Myometrial cell (primary cell): ENCODE measurements around the gene ANKLE1. TPM values are rescaled to one million over a fixed set of nuclear protein-coding genes. Genes with fewer than 3 reads are reported as not detected.

Source experiments
- total RNA-seq: library from RNA; depleted of rRNA; stranded (reverse); fragments of >200 nt; gene quantifications from 2 replicates; pipeline ENCODE4 v1.2.3, GENCODE V29; 2015

The ANKLE1 gene
- total RNA-seq: under 0.01 and 0.29 TPM in 2 replicates

GRCh38 chr19:17281391-17282304, at the start of gene ANKLE1:
Gene ANKLE1, plus strand, starts transcription at chr19:17281901. Its CDS starts 20 bp downstream, at chr19:17281921.

GRCh38 chr19:17245535-17245984, 36.1 kb upstream of the ANKLE1 start, which contains the start of gene NR2F6:
Gene NR2F6, minus strand, starts transcription at chr19:17245919. Its CDS starts 699 bp downstream, at chr19:17245220.

GRCh38 chr19:17264641-17264979, 17.1 kb upstream of the ANKLE1 start, which contains the start of gene USHBP1:
Gene USHBP1, minus strand, starts transcription at chr19:17264745. Its CDS starts 446 bp downstream, at chr19:17264299.

GRCh38 chr19:17266975-17267788, 14.5 kb upstream of the ANKLE1 start, which contains the start of gene BABAM1:
Gene BABAM1, plus strand, starts transcription at chr19:17267443. Its CDS starts 1,364 bp downstream, at chr19:17268807.

GRCh38 chr19:17303167-17303939, 21.7 kb downstream of the ANKLE1 start, which contains the start of gene ABHD8:
Gene ABHD8, minus strand, starts transcription at chr19:17303425. Its CDS starts 1,809 bp downstream, at chr19:17301616.

GRCh38 chr19:17305517-17306284, 24.0 kb downstream of the ANKLE1 start, which contains the start of gene MRPL34:
Gene MRPL34, plus strand, starts transcription at chr19:17305872. Its CDS starts 21 bp downstream, at chr19:17305893.

GRCh38 chr19:17309198-17309964, 27.7 kb downstream of the ANKLE1 start, which contains the start of gene DDA1:
Gene DDA1, plus strand, starts transcription at chr19:17309563. Its CDS starts 92 bp downstream, at chr19:17309655.

GRCh38 chr19:17334414-17335409, 53.0 kb downstream of the ANKLE1 start, which contains the start of gene ANO8:
Gene ANO8, minus strand, starts transcription at chr19:17334855. Its CDS starts 185 bp downstream, at chr19:17334670.

Other genes starting within 250 kb of the ANKLE1 start
- gene HAUS8, start 206.4 kb upstream of the ANKLE1 start, total RNA-seq: 7.5 and 10.8 TPM in 2 replicates
- 48.7 and 66.0 TPM in 2 replicates for gene MYO9B, start 206.1 kb upstream of the ANKLE1 start, total RNA-seq
- 13.6 and 25.4 TPM in 2 replicates for gene USE1, start 66.5 kb upstream of the ANKLE1 start, total RNA-seq
- gene OCEL1, start 55.7 kb upstream of the ANKLE1 start, total RNA-seq: 6.6 and 9.0 TPM in 2 replicates
- 73.4 and 98.0 TPM in 2 replicates for gene NR2F6, start 36.0 kb upstream of the ANKLE1 start, total RNA-seq
- gene USHBP1, start 17.2 kb upstream of the ANKLE1 start, total RNA-seq: not detected in 2 replicates
- gene BABAM1, start 14.5 kb upstream of the ANKLE1 start, total RNA-seq: 131 and 138 TPM in 2 replicates
- 20.2 TPM in 2 replicates for gene ABHD8, start 21.5 kb downstream of the ANKLE1 start, total RNA-seq
- gene MRPL34, start 24.0 kb downstream of the ANKLE1 start, total RNA-seq: 101 and 111 TPM in 2 replicates
- 49.0 and 67.9 TPM in 2 replicates for gene DDA1, start 27.7 kb downstream of the ANKLE1 start, total RNA-seq
- 2.3 and 3.7 TPM in 2 replicates for gene ANO8, start 53.0 kb downstream of the ANKLE1 start, total RNA-seq
- 12.9 and 26.5 TPM in 2 replicates for gene GTPBP3, start 55.7 kb downstream of the ANKLE1 start, total RNA-seq
- not detected in 2 replicates for gene PLVAP, start 95.4 kb downstream of the ANKLE1 start, total RNA-seq
- not detected in 2 replicates for gene CCDC194, start 112.3 kb downstream of the ANKLE1 start, total RNA-seq
- gene BST2, start 123.7 kb downstream of the ANKLE1 start, total RNA-seq: 0.86 and 5.7 TPM in 2 replicates
- gene MVB12A, start 138.1 kb downstream of the ANKLE1 start, total RNA-seq: 143 and 159 TPM in 2 replicates
- gene TMEM221, start 166.8 kb downstream of the ANKLE1 start, total RNA-seq: not detected in 2 replicates
- not detected in 2 replicates for gene NXNL1, start 179.0 kb downstream of the ANKLE1 start, total RNA-seq
- 10.1 and 12.2 TPM in 2 replicates for gene SLC27A1, start 188.6 kb downstream of the ANKLE1 start, total RNA-seq
- 79.6 and 89.1 TPM in 2 replicates for gene PGLS, start 229.7 kb downstream of the ANKLE1 start, total RNA-seq